Measurements from ENCODE around the gene SANBR. TPM values are rescaled to one million over a fixed set of nuclear protein-coding genes. Genes with fewer than 3 reads are reported as not detected.

Gene SANBR
- total and polyA plus RNA-seq, 11 donors, result 3.6 to 10.7 (median 6.6) TPM

Other genes with a start within 250 kb of the SANBR start
- 10 to 100 TPM in 2 of 9 donors, 1 to 10 TPM in 7; 4.3 to 16.0 (median 6.1) TPM for gene REL, start 184.3 kb upstream of the SANBR start, total RNA-seq
- 1 to 10 TPM; 1.4 to 2.8 TPM for gene REL, start 184.3 kb upstream of the SANBR start, polyA plus RNA-seq
- 10 to 100 TPM; 17.8 to 27.6 (median 24.3) TPM for gene PEX13, start 48.2 kb upstream of the SANBR start, total RNA-seq
- gene PEX13, start 48.2 kb upstream of the SANBR start, polyA plus RNA-seq, result 10 to 100 TPM; 11.7 to 20.3 TPM
- 1 to 10 TPM; 2.5 to 6.5 (median 4.9) TPM for gene PUS10, start 47.6 kb upstream of the SANBR start, total RNA-seq
- gene PUS10, start 47.6 kb upstream of the SANBR start, polyA plus RNA-seq, result 1 to 10 TPM; 1.9 to 2.1 TPM
- 10 to 100 TPM; 12.3 to 38.4 (median 17.7) TPM for gene C2orf74, start 96.3 kb downstream of the SANBR start, total RNA-seq
- 10 to 100 TPM; 16.6 to 51.8 TPM for gene C2orf74, start 96.3 kb downstream of the SANBR start, polyA plus RNA-seq